PC-9 (cell line): ENCODE data around the gene PBXIP1.

Source experiments
- CTCF ChIP-seq: fragments of 200-600 bp; sonication (generic); conservative IDR thresholded peaks from 2 replicates; pipeline ENCODE4 v1.6.1; 2017; ENCODE audit warnings: mixed run types, antibody characterized with exemption, mild to moderate bottlenecking, moderate library complexity
- EZH2 ChIP-seq: fragments of 200-600 bp; sonication (generic); IDR thresholded peaks from 2 replicates; pipeline ENCODE4 v1.8.0; 2017; ENCODE audit warnings: antibody characterized with exemption, low read depth

DNA sequence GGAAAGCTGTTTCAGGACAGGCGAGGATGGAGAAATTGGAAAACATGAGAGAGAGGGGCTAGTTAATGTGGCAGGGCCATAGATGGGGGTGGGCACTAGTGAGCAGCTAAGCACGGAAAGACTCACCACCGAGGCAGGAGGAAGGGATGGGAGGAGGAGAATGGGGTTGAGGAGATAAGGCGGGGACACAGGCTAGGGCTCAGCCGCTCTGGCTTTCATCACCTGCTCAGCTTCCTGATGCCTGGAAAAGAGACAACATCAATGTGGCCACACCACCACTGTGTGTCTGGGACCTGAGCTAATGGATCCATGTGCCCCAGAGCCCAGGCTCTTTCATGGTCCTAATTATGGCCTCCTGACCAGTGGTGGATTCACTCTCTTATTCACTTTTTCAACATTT, 47.0 kb downstream of the PBXIP1 start:
- TF ChIP-seq CTCF = no peak
- no peak for TF ChIP-seq EZH2
